Neural progenitor cell (in vitro differentiated cells): Measurements from ENCODE around the gene NOG. TPM values are rescaled to one million over a fixed set of nuclear protein-coding genes. Genes with fewer than 3 reads are reported as not detected.

Experiments used
- DNase-seq: peaks from one replicate; pipeline ENCODE4 v3.0.0-alpha.2; 2016; ENCODE audit warnings: low spot score
- H2AFZ ChIP-seq: fragments of 200-600 bp; sonication (generic); replicated peaks from 2 replicates; pipeline ENCODE4 v1.6.1; 2016; ENCODE audit warnings: antibody characterized with exemption
- H3F3A ChIP-seq: fragments of 200-600 bp; sonication (generic); 2 replicates; pipeline ENCODE4 v1.6.1; 2016; ENCODE audit warnings: antibody characterized with exemption, low read depth
- H3K27ac ChIP-seq: fragments of 200-600 bp; sonication (generic); 2 replicates; pipeline ENCODE4 v1.5.1; 2016; ENCODE audit warnings: mild to moderate bottlenecking
- H3K27me3 ChIP-seq: fragments of 200-600 bp; sonication (generic); 2 replicates; pipeline ENCODE4 v1.6.1; 2016; ENCODE audit warnings: mild to moderate bottlenecking, moderate library complexity
- H3K36me3 ChIP-seq: fragments of 200-600 bp; sonication (generic); 2 replicates; pipeline ENCODE4 v1.5.1; 2016
- H3K4me1 ChIP-seq: fragments of 200-600 bp; sonication (generic); 2 replicates; pipeline ENCODE4 v1.6.1; 2016; ENCODE audit warnings: mixed run types
- H3K4me2 ChIP-seq: fragments of 200-600 bp; sonication (generic); 2 replicates; pipeline ENCODE4 v1.6.1; 2016
- H3K4me3 ChIP-seq: fragments of 200-600 bp; sonication (generic); 2 replicates; pipeline ENCODE4 v1.5.1; 2016
- H3K79me2 ChIP-seq: fragments of 200-600 bp; sonication (generic); 2 replicates; pipeline ENCODE4 v1.6.1; 2016; ENCODE audit warnings: low read depth
- H3K9ac ChIP-seq: fragments of 200-600 bp; sonication (generic); 2 replicates; pipeline ENCODE4 v1.6.1; 2016
- H3K9me3 ChIP-seq: fragments of 200-600 bp; sonication (generic); 2 replicates; pipeline ENCODE4 v1.5.1; 2016; ENCODE audit warnings: low read depth
- H4K20me1 ChIP-seq: fragments of 200-600 bp; sonication (generic); 2 replicates; pipeline ENCODE4 v1.6.1; 2016; ENCODE audit warnings: low read depth
- H3K27ac Mint-ChIP-seq: 3 replicates; pipeline ENCODE4 v1.8.0; 2021; ENCODE audit warnings: mixed read lengths
- H3K27me3 Mint-ChIP-seq: 2 replicates; pipeline ENCODE4 v1.8.0; 2022; ENCODE audit warnings: low read depth, mild to moderate bottlenecking, inconsistent platforms, moderate library complexity, mixed read lengths; ENCODE audit not compliant: insufficient read depth
- H3K36me3 Mint-ChIP-seq: 3 replicates; pipeline ENCODE4 v1.8.0; 2021; ENCODE audit warnings: mixed read lengths
- H3K4me1 Mint-ChIP-seq: 3 replicates; pipeline ENCODE4 v1.8.0; 2021; ENCODE audit warnings: mixed read lengths
- H3K4me3 Mint-ChIP-seq: 3 replicates; pipeline ENCODE4 v1.8.0; 2021; ENCODE audit warnings: mild to moderate bottlenecking, moderate library complexity, mixed read lengths
- H3K9me3 Mint-ChIP-seq: 3 replicates; pipeline ENCODE4 v1.8.0; 2020; ENCODE audit warnings: mixed read lengths
- EZH2 ChIP-seq: fragments of 200-600 bp; sonication (generic); IDR thresholded peaks from 2 replicates; pipeline ENCODE4 v1.6.1; 2017; ENCODE audit warnings: antibody characterized with exemption, mild to moderate bottlenecking, moderate library complexity
- EZH2phosphoT487 ChIP-seq: fragments of 200-600 bp; sonication (generic); IDR thresholded peaks from 2 replicates; pipeline ENCODE4 v1.6.1; 2017; ENCODE audit warnings: antibody characterized with exemption
- total RNA-seq: library from RNA; depleted of rRNA; stranded (reverse); fragments of >200 nt; gene quantifications from 2 replicates; pipeline ENCODE4 v1.2.3, GENCODE V29; 2015; ENCODE audit warnings: low replicate concordance
- TF ChIP-seq, protein P1 (sequence below): fragments of 200-600 bp; sonication (generic); IDR thresholded peaks from 2 replicates; pipeline ENCODE4 v1.5.1; 2017; ENCODE audit warnings: antibody characterized with exemption, mild to moderate bottlenecking

The NOG gene
- total RNA-seq, 1 donor from 2014 or later = 0.34 TPM

DNA sequence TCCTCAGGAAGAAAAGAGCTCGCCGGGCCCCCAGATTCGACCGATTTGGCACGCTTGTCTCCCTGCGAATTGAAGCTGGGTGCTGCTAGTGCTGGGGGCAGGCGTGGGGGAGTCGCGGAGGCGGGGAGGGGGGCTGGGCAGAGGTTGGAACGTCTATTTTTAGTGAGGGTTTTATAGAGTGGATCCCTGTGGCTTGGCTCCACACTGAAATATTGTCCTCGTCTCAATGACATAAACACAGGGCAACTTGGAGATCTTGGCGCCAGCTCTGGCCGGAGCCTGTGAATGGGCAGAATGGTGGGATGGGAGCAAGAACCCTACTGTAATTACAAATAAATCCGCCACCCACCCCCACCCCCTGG is 15.7 kb upstream of the NOG start:
- Histone ChIP-seq H3K4me1 (peaks cover 26% of the 10 kb centered on the region), H2AFZ (peak overlapping the region; percentile 20), H3K4me3 (peak overlapping the region; percentile 0), H3K79me2 (no peaks in the 10 kb centered on the region), H3K9ac (no peak overlapping the region), H3K27ac (peak overlapping the region; percentile 84), H3K4me2 (peak overlapping the region; percentile 66), H4K20me1 (no peaks in the 10 kb centered on the region), H3K36me3 (no peaks in the 10 kb centered on the region), H3K9me3 (no peaks in the 10 kb centered on the region), H3K27me3 (no peaks in the 10 kb centered on the region), H3F3A (peaks cover 17% of the 10 kb centered on the region)
- Mint-ChIP-seq H3K36me3 (no peaks in the 10 kb centered on the region), H3K27ac (no peak overlapping the region), H3K4me1 (peaks cover 10% of the 10 kb centered on the region), H3K4me3 (no peak overlapping the region), H3K27me3 (no peaks in the 10 kb centered on the region), H3K9me3 (peaks cover 3% of the 10 kb centered on the region)
- peak; percentile 59 for DNase-seq
- TF ChIP-seq, protein P1, sequence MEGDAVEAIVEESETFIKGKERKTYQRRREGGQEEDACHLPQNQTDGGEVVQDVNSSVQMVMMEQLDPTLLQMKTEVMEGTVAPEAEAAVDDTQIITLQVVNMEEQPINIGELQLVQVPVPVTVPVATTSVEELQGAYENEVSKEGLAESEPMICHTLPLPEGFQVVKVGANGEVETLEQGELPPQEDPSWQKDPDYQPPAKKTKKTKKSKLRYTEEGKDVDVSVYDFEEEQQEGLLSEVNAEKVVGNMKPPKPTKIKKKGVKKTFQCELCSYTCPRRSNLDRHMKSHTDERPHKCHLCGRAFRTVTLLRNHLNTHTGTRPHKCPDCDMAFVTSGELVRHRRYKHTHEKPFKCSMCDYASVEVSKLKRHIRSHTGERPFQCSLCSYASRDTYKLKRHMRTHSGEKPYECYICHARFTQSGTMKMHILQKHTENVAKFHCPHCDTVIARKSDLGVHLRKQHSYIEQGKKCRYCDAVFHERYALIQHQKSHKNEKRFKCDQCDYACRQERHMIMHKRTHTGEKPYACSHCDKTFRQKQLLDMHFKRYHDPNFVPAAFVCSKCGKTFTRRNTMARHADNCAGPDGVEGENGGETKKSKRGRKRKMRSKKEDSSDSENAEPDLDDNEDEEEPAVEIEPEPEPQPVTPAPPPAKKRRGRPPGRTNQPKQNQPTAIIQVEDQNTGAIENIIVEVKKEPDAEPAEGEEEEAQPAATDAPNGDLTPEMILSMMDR = no peak
- TF ChIP-seq EZH2 (no peak), EZH2phosphoT487 (no peak)

DNA sequence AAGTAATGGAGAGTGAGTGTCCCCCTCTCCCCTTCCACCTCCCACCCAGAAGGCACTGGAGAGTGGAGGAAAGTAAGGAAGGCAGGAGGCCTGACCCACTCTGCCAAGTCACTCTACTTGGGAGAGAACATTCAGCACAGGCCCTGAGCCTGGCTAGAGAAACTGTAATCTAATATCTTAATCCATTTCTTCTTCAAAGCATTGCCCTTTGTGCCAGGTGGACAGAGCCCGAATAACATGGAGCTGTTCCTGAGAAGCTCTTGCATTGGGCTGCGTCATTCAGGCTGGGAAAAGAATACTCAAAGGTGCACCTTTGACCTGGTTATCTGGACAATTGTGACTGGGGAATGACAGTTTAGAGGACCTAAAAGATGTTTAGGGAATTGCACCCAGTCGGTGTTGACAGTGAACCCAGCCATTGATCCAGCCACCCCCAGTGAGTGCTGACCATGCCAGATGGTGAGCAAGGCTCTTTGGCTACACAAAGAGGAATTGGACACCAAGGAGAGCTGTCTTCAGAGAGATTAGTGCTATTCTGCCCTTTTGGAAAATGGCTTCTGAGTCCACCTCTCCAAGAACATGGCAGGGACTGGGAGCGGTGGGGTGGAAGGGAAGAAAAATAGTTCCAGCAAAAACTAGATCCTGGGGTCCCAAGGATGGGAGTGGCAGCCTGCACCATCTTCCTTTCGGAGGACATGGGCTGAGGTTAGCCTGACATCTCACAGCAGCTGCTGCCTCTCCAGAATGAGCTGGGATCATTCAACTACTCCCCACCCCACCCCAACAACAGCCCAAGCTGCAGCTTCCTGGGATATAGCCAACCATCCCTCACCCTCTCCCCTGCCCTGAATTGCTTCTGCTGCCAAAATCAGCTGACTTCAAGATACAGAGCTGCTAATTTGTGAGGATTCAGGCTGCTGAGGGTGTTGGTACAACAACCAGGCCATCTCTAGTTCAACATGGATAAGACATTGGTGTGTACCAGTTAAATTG is 11.6 kb upstream of the NOG start:
- DNase-seq = no peak
- Mint-ChIP-seq H3K27ac (no peak overlapping the region), H3K36me3 (peaks cover 2% of the 10 kb centered on the region), H3K27me3 (no peaks in the 10 kb centered on the region), H3K9me3 (peaks cover 4% of the 10 kb centered on the region), H3K4me3 (no peak overlapping the region), H3K4me1 (peaks cover 12% of the 10 kb centered on the region)
- H4K20me1 ChIP-seq = no peaks in the 10 kb centered on the region
- no peaks in the 10 kb centered on the region for H3K9me3 ChIP-seq
- H3K79me2 ChIP-seq = no peaks in the 10 kb centered on the region
- H3K9ac ChIP-seq = no peak overlapping the region
- no peak overlapping the region for H3K27ac ChIP-seq
- no peak overlapping the region for H2AFZ ChIP-seq
- TF ChIP-seq, protein P1 = no peak
- TF ChIP-seq EZH2phosphoT487 (no peak), EZH2 (no peak)
- no peaks in the 10 kb centered on the region for H3K27me3 ChIP-seq
- H3K4me3 ChIP-seq = no peak overlapping the region
- H3K4me1 ChIP-seq = peaks cover 36% of the 10 kb centered on the region
- no peaks in the 10 kb centered on the region for H3K36me3 ChIP-seq
- H3F3A ChIP-seq = peaks cover 17% of the 10 kb centered on the region
- H3K4me2 ChIP-seq = no peak overlapping the region

DNA sequence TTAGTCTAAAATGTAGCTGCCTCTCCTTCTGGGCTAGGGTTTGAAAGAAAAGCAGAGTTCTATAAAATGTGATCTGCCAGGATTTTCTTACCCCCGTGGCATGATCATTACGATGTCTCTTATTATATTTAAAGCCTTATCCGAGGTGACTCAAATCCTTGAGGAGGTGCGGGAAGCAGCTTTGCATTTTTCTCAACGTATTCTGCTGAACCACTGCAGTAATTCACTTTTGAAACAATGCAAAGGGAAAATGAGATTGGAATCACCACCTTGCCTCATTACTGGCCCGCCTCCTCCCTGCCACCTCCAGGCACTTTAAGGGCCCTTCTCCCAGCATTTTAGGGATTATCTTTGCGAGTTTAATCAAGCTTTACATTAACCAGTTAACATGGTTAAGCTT is 9.7 kb upstream of the NOG start:
- H3K36me3 Mint-ChIP-seq = peaks cover 2% of the 10 kb centered on the region
- H3K27ac Mint-ChIP-seq = no peak overlapping the region
- no peaks in the 10 kb centered on the region for H4K20me1 ChIP-seq
- peaks cover 6% of the 10 kb centered on the region for H3K9me3 Mint-ChIP-seq
- H3K27me3 Mint-ChIP-seq = peaks cover 4% of the 10 kb centered on the region
- no peaks in the 10 kb centered on the region for H3K9me3 ChIP-seq
- no peaks in the 10 kb centered on the region for H3K36me3 ChIP-seq
- H3K27me3 ChIP-seq = no peaks in the 10 kb centered on the region
- no peak for DNase-seq
- peak overlapping the region; percentile 21 for H3K4me2 ChIP-seq
- H3K4me1 ChIP-seq = peaks cover 18% of the 10 kb centered on the region
- H2AFZ ChIP-seq = peak overlapping the region; percentile 62
- H3K4me3 ChIP-seq = no peak overlapping the region
- H3K79me2 ChIP-seq = no peaks in the 10 kb centered on the region
- peaks cover 1% of the 10 kb centered on the region for H3F3A ChIP-seq
- no peak overlapping the region for H3K9ac ChIP-seq
- TF ChIP-seq, protein P1 = no peak
- TF ChIP-seq EZH2phosphoT487 (no peak), EZH2 (no peak)
- H3K27ac ChIP-seq = no peak overlapping the region
- no peak overlapping the region for H3K4me3 Mint-ChIP-seq
- H3K4me1 Mint-ChIP-seq = peaks cover 2% of the 10 kb centered on the region
